GM19395 (cell line): ENCODE results near the gene RIMKLA.

Experiments
- ATAC-seq: cut with Tn5 transposase; IDR thresholded peaks from one replicate; pipeline ENCODE4 v1.9.1; 2021; ENCODE audit warnings: mild to moderate bottlenecking, moderate library complexity; ENCODE audit not compliant: unreplicated experiment

The RIMKLA gene

DNA sequence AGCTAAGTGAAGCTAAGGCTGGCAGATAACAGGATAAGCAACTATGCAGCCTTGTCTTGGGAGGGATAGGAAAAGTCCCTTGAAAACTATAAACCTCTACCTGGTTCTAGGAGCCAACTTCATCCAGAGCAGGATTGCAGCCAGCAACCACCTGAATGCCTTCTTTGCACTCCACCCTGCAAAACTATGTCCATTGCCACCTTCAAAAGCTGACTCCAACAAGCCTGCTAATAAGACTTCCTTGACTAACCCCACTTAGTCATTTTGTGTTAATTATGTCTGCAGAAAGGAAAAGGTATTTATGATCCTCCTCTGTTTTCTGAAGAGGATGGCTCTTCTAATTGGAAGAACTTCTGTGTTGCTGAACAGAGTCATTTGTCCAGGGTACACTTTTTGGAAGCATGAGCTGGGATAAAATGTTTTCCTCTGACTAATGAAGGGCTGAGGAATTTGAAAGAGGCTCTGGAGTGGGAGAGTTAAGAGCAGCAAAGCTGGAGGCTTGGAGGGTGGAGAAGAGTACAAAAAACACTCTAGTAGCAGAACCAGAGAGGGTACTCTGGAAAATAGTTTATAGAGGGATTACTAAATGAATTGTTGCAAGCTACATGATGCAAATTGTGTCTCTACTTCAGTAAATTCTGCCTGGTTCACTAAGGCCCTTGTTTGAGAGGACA lies 9.6 kb upstream of the RIMKLA start:
- ATAC-seq: no peak

DNA sequence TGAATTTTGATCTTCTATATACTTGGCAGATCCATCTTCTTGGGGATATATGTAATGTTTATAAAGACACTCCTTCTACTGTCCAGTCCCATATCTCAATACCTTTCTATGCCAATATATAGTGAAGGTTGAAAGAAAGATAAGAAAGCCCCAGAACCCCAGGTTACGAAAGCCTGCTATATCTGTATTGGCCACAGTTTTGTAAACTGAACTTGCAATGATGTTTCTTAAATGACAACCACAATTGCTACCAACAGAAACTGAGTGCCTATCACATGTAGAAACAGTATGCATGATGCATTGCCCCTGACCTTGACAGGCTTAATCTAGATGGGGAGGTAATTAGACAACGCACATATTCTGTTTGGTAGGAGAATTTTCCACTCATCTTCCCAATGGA lies 7.8 kb upstream of the RIMKLA start:
- ATAC-seq: no peak

DNA sequence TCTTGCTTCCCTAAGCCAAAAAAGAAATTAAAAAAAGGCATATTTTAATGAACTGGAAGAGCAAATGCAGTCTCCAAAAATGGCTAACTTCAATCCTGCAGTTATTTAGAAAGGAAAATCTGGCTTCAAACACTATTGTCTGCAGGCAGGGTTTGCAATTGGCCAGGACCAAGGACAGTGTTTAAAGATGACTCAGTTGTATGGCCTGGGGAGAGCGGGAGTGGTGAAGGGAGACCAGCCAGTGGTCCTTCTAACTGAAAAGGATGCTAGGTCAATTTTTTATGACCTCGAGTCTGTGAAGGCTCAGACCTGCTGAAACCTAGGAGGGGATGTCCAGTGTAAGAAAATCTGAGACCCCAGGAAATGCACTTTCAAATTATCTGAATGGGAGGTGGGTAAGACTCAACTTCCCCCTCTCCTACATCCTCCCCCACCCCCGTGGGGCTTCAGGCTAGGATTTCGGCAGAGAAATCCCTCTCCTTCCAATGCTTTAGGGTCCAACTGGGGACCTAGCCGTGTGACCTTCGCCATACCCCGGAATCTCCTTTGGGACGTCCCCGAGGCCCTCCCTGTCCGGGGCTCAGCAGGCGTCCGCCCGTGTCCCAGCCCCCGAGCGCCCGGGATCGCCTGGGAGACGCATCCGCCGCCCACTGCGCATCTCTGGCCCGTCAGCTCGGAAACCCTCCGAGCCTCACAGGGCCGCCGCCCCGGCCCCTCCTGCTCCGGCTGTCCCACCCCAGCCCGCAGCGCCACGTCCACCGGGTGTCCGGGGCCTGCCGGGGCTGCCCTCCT lies 602 bp upstream of the RIMKLA start:
- ATAC-seq: peak; percentile 40

DNA sequence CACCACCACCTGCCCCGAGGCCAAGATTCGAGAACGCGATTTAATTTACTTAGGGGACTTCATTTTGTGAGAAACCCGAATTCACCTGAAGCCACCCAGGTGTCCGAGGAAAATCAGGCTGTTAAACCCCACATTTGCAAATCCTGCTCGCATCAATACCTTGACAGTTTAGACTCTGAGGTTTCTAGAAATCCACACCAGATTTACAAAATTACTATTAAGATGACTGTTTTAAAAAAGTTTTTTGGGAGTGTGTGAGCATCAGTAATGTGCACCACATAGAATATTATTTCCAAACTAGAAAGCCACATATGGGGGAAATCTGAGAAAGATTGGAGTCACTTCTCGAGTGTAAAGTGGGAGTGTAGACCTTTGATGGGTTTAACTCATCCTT lies 685 bp downstream of the RIMKLA start:
- no peak for ATAC-seq

DNA sequence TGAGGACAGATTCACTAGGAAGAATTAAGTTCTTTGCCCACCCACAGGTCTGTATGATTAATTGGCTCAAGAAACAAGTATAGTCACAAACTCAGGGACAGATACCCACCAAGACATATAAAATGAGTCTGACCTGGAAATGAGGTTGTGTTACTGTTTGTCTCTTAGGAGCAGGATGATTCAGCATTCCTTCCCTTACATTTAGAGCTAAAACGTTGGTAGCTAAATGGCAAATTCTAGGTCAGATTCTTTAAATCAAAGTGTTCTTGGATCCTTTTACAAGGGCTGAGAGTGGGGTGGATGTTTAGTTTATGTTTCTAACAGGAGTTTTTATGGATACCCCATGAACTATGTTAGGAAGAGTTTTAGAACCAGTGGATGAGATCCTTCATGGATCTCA lies 4.7 kb downstream of the RIMKLA start:
- ATAC-seq: no peak

DNA sequence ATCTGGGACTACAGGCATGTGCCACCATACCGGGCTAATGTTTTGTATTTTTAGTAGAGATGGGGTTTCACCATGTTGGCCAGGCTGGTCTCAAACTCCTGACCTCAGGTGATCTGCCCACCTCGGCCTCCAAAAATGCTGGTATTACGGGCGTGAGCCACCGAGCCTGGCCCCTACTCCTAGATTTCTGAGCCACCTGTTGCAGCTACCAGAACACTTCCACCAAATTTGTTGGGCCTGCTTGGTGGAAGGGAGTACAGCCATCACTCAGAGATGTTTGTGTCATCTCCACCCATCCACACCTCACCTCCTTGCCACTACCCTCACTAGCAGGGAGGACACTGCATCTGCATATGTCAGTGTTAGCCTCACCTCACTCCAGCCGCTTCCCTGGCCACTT lies 5.5 kb downstream of the RIMKLA start:
- no peak for ATAC-seq

DNA sequence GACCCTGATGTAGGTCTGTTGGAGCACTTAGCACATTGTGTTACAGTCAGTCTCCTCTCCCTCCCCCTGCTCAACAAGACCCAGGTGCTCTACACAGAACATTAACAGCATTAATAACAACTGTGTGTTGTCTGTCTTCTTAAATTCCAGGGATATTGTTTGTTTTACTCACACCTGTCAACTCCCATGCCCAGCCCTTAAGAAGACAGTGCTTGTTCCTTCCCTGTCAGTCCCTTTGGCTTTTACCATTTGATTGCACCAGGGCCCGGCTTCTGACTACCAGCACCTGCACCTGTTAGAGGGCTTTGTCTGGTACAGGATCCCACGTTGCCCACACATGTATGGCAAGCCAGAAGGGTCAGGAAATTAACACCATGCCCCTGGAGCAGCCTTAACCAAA lies 11.7 kb downstream of the RIMKLA start:
- ATAC-seq: no peak

DNA sequence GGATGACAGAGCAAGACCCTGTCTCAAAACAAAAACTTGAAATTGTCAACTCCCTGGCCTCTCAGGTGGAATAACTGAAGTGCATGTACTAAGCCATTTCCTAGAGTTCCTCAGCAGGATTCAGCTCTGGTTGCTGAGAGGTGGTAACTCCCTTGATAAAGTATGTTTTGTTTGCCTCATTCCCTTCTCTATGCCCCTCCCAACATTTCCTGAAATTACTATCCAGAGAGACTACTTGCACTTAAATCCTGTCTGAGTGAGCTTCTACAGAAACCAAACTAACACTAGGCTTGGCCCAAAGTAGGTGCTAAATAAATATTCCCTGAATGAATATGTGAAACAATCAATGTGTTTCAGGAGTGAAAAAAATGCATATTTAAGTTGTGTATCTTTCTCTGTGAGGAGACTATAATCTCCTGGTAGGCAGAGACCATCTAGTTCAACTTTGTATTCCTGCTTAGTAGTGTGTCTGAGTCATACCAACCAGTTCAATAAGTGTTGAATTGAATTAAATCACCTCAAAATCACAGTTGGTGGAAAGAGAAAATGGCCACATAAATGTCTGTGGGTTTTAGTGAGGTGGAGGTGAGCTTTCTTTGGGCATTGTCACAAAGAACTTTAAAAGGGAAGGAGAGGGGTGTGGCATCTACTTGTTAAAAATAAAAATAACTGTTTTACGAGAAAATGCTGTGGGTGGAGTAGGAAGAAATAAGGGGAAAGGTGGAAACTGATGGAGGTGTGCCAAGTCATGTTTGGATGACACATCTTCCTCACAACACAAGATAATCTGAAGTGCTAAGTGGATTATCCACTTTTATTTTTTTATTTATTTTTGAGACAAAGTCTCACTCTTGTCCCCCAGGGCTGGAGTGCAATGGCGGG lies 12.6 kb downstream of the RIMKLA start:
- no peak for ATAC-seq

DNA sequence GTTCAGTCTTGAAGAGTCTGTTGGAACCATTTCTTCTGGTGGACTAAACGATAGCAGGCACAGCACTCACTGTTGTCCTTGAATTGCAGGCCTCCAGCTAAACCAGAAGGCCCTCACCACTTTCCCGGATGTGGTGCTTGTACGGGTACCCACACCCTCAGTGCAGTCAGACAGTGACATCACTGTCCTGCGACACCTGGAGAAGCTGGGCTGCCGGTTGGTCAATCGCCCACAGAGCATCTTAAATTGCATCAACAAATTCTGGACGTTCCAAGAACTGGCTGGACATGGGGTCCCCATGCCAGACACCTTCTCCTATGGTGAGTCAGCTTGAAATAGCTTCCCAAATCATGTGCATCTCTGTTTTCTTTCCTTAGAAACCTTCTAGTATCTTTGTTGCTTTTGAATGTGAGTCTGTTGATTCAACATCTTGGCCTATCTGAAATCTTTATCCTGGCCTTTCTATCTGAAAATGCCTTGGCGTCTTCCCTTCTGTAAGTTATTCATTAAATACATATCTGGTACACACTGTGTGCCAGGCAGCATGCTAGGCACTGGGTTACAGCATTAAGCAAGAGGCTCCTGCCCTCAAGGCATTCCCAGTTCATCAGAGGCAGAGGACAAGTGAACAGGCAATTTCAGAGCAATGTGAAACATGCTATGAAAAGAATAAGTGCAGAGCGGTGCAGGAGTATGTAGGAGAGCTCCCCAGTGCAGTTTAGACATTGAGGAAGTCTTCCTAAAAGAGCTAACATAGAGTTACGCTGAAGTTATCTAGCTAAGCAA lies 18.9 kb downstream of the RIMKLA start:
- no peak for ATAC-seq

DNA sequence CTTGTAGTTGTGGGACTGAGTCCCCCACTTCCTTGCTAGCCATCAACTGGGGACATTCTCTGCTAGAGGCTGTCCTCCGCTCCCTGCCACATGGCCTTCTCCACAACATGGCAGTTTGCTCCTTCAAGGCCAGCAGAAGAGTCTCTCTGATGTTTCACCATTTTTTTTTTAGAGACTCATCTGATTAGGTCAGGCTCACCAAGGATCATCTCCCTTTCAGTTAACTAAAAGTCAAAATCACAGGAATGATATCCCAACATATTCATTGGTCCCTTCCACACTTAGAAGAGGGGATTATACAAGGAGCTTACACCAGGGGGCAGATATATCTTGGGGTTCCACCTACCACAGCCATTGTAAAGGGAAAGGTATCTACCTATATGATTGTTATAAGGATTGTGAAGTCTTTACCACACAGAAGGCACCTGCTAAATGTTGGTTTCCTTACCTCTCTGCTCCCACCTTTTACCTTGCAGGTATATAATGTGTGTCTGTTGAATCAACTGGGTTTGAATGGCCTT lies 23.3 kb downstream of the RIMKLA start:
- ATAC-seq: no peak

DNA sequence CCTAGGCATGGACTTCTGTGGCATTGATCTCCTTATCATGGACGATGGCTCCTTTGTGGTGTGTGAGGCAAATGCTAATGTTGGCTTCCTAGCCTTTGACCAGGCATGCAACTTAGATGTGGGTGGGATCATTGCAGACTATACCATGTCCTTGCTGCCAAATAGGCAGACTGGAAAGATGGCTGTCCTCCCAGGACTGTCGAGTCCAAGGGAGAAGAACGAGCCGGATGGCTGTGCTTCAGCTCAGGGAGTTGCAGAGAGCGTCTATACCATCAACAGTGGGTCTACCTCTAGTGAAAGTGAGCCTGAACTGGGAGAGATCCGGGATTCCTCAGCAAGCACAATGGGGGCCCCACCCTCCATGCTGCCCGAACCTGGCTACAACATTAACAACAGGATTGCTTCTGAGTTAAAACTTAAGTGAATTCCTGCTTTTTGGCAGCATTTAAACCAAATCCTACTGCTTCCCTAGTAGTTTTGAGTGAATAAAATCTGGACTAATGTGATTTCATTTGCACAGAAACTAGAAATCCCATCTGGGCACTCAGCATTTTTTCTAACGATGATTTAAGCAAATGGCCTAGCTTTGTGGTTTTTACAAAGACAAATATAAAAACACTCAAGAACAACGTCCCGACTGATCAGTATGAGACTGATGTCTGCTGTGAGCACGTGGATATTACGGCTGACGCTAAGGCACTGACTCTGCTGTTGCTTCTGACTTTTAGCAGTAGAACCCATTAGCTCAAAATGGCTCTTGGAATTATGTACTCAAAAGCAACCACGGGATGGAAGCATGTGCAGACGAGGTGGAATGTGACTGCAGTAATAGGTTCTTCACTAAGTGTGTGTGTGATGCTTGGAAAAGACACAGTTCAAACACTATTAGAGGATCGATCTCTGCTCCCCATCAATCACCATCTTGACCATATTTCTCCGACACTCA lies 34.2 kb downstream of the RIMKLA start:
- ATAC-seq: no peak

DNA sequence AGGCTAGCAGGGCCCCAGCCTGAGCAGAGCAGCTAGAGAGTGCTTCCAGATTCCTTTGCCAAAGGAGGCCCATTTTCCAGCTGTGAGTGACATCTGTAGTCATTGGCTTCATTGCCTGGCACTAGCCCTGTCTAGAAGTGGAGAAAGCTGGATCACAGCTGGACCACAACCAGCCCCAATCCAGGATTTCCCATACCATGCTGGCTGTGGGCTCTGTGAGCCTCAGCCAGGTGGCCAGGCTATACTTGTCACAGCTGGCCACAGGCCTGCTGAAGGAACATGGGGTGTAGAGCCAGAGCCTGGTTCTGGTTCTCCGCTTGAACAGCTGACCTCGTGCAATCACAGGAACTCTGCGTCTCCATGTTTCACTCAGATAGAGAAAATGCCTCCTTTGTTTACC lies 36.6 kb downstream of the RIMKLA start:
- ATAC-seq: no peak

DNA sequence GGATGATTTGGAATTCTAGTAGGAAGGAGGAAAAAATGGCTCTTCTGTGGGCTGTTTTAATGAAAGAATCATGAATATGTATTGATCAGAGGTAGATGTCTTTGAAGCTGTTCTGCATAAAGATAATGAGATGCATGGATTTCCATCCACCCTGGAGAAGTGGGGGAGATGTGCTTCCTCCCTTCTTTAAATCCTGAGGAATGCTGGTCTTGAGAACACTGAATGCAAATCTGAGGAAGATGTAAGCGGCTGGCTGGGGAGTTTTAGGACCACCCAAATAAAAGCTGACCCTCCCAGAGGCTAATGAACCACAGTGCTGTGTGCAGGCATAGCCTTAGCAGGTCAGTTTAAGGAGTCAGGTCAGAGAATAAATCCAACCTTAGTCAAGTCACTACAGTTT lies 37.9 kb downstream of the RIMKLA start:
- ATAC-seq: no peak

DNA sequence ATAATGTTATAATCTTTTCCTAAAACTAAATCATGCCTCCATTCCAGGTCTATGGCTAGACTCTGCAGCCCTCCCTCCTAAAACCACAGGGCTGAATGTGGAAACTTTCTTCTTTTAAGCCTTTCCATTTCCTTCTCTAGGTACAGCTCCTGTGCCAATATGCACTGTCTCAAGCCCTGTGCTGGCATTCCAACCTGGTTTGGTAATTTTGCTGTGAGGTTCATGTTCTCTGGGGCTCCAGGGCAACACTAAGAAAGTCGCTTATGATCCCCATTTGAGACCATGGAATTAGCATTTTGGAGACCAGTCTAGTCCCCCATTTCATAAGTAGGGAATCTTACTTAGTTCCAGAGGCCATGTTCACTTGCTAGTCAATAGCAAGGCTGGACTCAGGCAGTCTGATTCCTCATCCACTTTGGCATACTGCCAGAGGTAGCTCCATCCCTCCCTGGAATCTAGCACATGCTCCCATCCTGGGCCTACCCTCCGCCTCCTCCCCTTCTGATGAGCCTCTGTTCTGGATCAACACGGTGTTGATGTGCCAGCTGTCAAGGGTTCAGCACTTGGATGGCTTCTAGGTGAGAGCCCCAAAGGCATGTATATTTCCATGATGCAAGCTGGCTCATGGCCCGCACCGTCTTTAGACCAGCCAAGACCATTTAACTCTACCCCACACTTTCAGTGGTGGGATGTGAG lies 38.7 kb downstream of the RIMKLA start:
- no peak for ATAC-seq

DNA sequence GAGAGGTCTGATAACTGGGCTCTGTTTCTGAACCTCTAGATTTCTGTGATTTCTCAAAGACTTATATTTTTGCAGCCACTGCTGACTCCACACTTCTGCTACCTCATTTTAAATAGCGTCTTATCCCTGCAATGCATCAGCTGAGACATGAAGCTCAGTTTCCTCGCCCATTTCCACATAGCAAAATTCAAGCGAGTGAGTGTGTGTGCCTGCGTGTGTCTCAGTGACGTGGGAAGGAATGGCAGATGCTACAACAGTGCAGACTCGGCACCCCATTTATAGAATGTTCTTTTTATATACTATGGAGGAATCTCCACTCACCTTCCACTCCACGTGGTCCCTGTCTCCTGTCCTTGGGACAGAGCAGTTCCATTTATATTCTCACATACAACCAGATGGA lies 39.5 kb downstream of the RIMKLA start:
- no peak for ATAC-seq

DNA sequence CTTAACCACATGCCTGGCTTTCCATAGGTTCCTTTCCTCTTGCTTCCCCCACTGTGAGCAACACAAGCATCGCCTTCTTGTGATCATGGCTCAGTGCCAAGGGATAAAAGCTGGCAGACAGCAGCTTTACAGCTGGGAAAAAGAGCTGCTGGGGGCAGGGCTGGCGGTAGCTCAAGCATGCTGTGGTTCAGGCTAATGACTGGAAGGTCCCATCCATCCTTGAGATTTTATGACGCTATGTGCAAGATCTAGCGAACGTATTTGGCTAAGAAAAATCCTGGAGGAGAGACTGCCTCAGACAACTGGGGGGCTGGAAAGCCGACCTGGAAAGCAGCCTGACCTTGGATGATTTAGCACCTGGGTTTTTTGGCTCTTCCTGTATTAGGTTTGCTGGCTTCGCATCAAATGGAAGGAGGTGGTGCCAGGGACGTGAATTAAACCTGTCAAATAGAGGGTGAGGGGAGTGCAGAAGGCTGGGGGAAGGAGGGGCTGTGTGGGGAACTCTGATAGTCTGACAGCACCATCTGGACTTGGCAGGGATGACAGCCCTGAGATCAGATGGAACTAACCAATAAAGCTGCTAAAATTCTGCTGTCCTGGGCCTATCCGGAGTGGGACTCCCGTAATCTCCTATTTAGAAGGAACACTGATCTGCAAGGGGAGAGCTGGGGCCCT lies 40.5 kb downstream of the RIMKLA start:
- no peak for ATAC-seq

DNA sequence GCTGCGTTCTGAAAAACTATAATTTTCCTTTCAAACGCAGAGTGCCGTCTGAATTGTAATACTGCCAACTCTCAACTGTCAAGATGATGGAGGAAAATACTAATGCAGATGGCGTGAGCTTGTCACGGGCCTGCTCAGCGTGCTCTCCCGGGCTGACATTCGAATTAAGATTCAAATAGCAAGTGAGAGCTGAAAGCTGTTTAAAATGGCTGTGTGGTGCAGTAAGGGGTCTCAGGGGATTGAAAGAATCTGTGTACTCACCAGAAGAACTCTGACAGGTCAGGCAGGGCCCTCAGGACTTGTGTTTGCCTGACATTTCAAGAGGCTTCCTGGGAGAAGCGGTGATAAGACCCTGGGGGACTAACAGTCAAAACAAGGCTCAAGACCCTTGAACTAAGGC lies 42.1 kb downstream of the RIMKLA start:
- no peak for ATAC-seq

DNA sequence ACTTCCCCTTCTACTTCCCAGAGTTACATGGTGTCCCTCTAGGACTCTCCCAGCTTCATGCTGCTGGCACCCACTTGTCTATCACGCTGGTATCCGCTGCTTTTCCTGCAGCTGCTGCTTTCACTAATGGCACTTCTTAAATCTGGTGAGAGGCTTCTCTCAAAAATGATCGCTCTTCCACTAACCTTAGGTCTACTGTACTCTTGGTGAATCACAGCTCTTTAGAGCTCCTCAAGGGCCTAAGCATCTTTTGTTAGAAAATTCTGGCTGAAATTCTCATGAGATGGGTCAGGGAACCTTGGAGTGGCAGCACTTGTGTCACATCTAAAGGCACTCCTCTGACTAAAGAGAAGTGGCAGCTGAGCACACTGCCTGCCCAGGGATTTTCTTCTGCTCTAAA lies 43.1 kb downstream of the RIMKLA start:
- no peak for ATAC-seq
